Subcutaneous adipose tissue (tissue), 4 donors: ENCODE data around the gene IGSF21. TPM values are rescaled to one million over a fixed set of nuclear protein-coding genes. Genes with fewer than 3 reads are reported as not detected.

Experiments
- CTCF ChIP-seq: fragments of 450-650 bp; IDR thresholded peaks from one replicate; pipeline ENCODE4 v1.5.1; 2016; ENCODE audit warnings: low read depth, mild to moderate bottlenecking, control low read depth, antibody characterized with exemption, moderate library complexity
- total RNA-seq, 4 donors: library from RNA; depleted of rRNA; stranded (reverse); fragments of >200 nt; gene quantifications; one replicate each; pipeline ENCODE4 v1.1.0, GENCODE V29; 2016

IGSF21 gene
- total RNA-seq, 4 donors from 2014 or later = 0.98 to 12.6 (median 4.4) TPM; not detected in 1

- no peak for TF ChIP-seq CTCF
Measured at GRCh38 chr1:18292531-18292930, 184.9 kb downstream of the IGSF21 start.

- no peak for TF ChIP-seq CTCF
Measured at GRCh38 chr1:18293291-18293690, 185.7 kb downstream of the IGSF21 start.

- TF ChIP-seq CTCF = no peak
Measured at GRCh38 chr1:18294437-18295176, 187.0 kb downstream of the IGSF21 start.

- TF ChIP-seq CTCF = no peak
Measured at GRCh38 chr1:18297896-18298648, 190.5 kb downstream of the IGSF21 start.

- TF ChIP-seq CTCF = no peak
Measured at GRCh38 chr1:18299441-18300338, 192.1 kb downstream of the IGSF21 start.

GRCh38 chr1:18300376-18300775 lies 192.8 kb downstream of the IGSF21 start:
- no peak for TF ChIP-seq CTCF
